IMR-90 (cell line): ENCODE results near the gene TOP3B. TPM values are rescaled to one million over a fixed set of nuclear protein-coding genes. Genes with fewer than 3 reads are reported as not detected.

Source experiments
- ATAC-seq: fragments of 200-7000 bp; cut with Tn5 transposase; 2 replicates; pipeline ENCODE4 v1.9.1; 2020; ENCODE audit warnings: low read depth, mild to moderate bottlenecking, moderate library complexity
- BruUV-seq: library from RNA; stranded (reverse); fragments of 400-500 nt; replicated peaks from 2 replicates; lab custom pipeline; 2021; lab: Mats Ljungman, UMichigan
- CTCF ChIA-PET: fragments of 300-600 bp; formaldehyde crosslinking; extraction: SDS; loops from one replicate; lab custom pipeline; 2021; ENCODE audit warnings: antibody characterized with exemption; lab: Yijun Ruan, JAX
- POLR2A ChIA-PET: fragments of 300-600 bp; sonication (Branson Sonifier 250); formaldehyde crosslinking; loops from one replicate; lab custom pipeline; 2022; ENCODE audit warnings: antibody characterized with exemption; ENCODE audit not compliant: unreplicated experiment; lab: Charles Lee
- DNase-seq: peaks from one replicate; pipeline ENCODE4 v3.0.0; 2013
- H2AFZ ChIP-seq: replicated peaks from 2 replicates; pipeline ENCODE3; 2013; ENCODE audit warnings: low read length, mild to moderate bottlenecking; ENCODE audit not compliant: poor library complexity
- H2AK5ac ChIP-seq: 2 replicates; pipeline ENCODE4 v1.6.1; 2013; ENCODE audit warnings: low read depth, low read length, inconsistent platforms
- H2AK9ac ChIP-seq: replicated peaks from 2 replicates; pipeline ENCODE3; 2013; ENCODE audit warnings: mild to moderate bottlenecking, low read depth, low read length, moderate library complexity; ENCODE audit not compliant: poor library complexity
- H2BK120ac ChIP-seq: 2 replicates; pipeline ENCODE4 v1.6.1; 2013; ENCODE audit warnings: low read depth, low read length, inconsistent platforms
- H2BK15ac ChIP-seq: 3 replicates; pipeline ENCODE4 v1.6.1; 2013; ENCODE audit warnings: low read depth, low read length, inconsistent platforms
- H2BK20ac ChIP-seq: 2 replicates; pipeline ENCODE4 v1.6.1; 2013; ENCODE audit warnings: low read depth, mild to moderate bottlenecking, inconsistent platforms, low read length, moderate library complexity
- H2BK5ac ChIP-seq: 2 replicates; pipeline ENCODE4 v1.6.1; 2013; ENCODE audit warnings: mild to moderate bottlenecking, low read depth, low read length, inconsistent platforms; ENCODE audit not compliant: poor library complexity, severe bottlenecking
- H3K14ac ChIP-seq: replicated peaks from 2 replicates; pipeline ENCODE4 v1.6.1; 2013; ENCODE audit warnings: low read depth, low read length, inconsistent platforms
- H3K18ac ChIP-seq: 2 replicates; pipeline ENCODE4 v1.6.1; 2013; ENCODE audit warnings: low read depth, low read length, control low read depth
- H3K23ac ChIP-seq: 2 replicates; pipeline ENCODE4 v1.6.1; 2013; ENCODE audit warnings: low read depth, low read length, inconsistent platforms
- H3K27ac ChIP-seq: 2 replicates; pipeline ENCODE4 v1.5.1; 2013; ENCODE audit warnings: mild to moderate bottlenecking, control low read depth, low read length; ENCODE audit not compliant: insufficient read depth
- H3K27me3 ChIP-seq: 2 replicates; pipeline ENCODE4 v1.6.1; 2013; ENCODE audit warnings: low read length; ENCODE audit not compliant: control insufficient read depth, insufficient read depth
- H3K36me3 ChIP-seq: 2 replicates; pipeline ENCODE4 v1.6.1; 2013; ENCODE audit warnings: low read length, mixed read lengths; ENCODE audit not compliant: control insufficient read depth, insufficient read depth
- H3K4ac ChIP-seq: 2 replicates; pipeline ENCODE4 v1.6.1; 2013; ENCODE audit warnings: low read depth, low read length, inconsistent platforms
- H3K4me1 ChIP-seq: 2 replicates; pipeline ENCODE4 v1.6.1; 2013; ENCODE audit warnings: low read length, mixed read lengths; ENCODE audit not compliant: control insufficient read depth, insufficient read depth
- H3K4me2 ChIP-seq: 2 replicates; pipeline ENCODE4 v1.6.1; 2013; ENCODE audit warnings: low read depth, mild to moderate bottlenecking, control low read depth, low read length, moderate library complexity
- H3K4me3 ChIP-seq: 2 replicates; pipeline ENCODE4 v1.5.1; 2013; ENCODE audit warnings: low read depth, mild to moderate bottlenecking, control low read depth, low read length, moderate library complexity; ENCODE audit not compliant: insufficient read depth
- H3K56ac ChIP-seq: 2 replicates; pipeline ENCODE4 v1.6.1; 2013; ENCODE audit warnings: low read length, inconsistent platforms; ENCODE audit not compliant: insufficient read depth; ENCODE audit errors: extremely low read depth
- H3K79me1 ChIP-seq, 2 experiments: 2 replicates each; pipeline ENCODE4 v1.6.1; 2013; ENCODE audit warnings: low read length in 2 of 2, inconsistent platforms in 1 of 2, low read depth in 1 of 2
- H3K9ac ChIP-seq: 2 replicates; pipeline ENCODE4 v1.6.1; 2013; ENCODE audit warnings: low read depth, low read length, control low read depth
- H3K9me1 ChIP-seq: 2 replicates; pipeline ENCODE4 v1.6.1; 2013; ENCODE audit warnings: low read length, inconsistent platforms; ENCODE audit not compliant: insufficient read depth
- H3K9me3 ChIP-seq: 2 replicates; pipeline ENCODE4 v1.6.1; 2013; ENCODE audit warnings: low read length; ENCODE audit not compliant: control insufficient read depth, insufficient read depth
- H4K20me1 ChIP-seq: 2 replicates; pipeline ENCODE4 v1.6.1; 2013; ENCODE audit warnings: low read length, inconsistent platforms; ENCODE audit not compliant: insufficient read depth
- H4K5ac ChIP-seq: 2 replicates; pipeline ENCODE4 v1.6.1; 2013; ENCODE audit warnings: mild to moderate bottlenecking, low read depth, low read length, control low read depth
- H4K8ac ChIP-seq, 2 experiments: 2 replicates each; pipeline ENCODE4 v1.6.1; 2013; ENCODE audit warnings: low read depth in 2 of 2, low read length in 2 of 2, control low read depth in 1 of 2, inconsistent platforms in 1 of 2
- H4K91ac ChIP-seq: 2 replicates; pipeline ENCODE4 v1.6.1; 2013; ENCODE audit warnings: low read depth, low read length, inconsistent platforms; ENCODE audit not compliant: insufficient read depth
- CEBPB ChIP-seq: IDR thresholded peaks from 2 replicates; pipeline ENCODE4 v1.6.1; 2012; ENCODE audit warnings: low read depth, low read length, improper control_type of control experiment
- WGBS, 2 experiments: methylation state at CpG; one replicate each; pipeline versions ENCODE4 v1.1.5 to v1.1.7; 2013; ENCODE audit warnings: missing lambda C conversion rate in 2 of 2; ENCODE audit not compliant: insufficient read length in 1 of 2; ENCODE audit errors: extremely low coverage in 2 of 2; 5-methylcytosine and 5-hydroxymethylcytosine counted together
- dilution Hi-C: fragments of 300-500 bp; cut with HindIII; formaldehyde crosslinking; loops from one replicate; pipeline ENCODE4 v1.14.3; 2018; ENCODE audit warnings: low sequenced_read_pairs; ENCODE audit not compliant: unreplicated experiment
- in situ Hi-C: fragments of 300-500 bp; cut with MboI; formaldehyde crosslinking; loops from 3 replicates; pipeline ENCODE4 v1.14.3; 2019; ENCODE audit warnings: low sequenced_read_pairs, inconsistent platforms, mixed read lengths
- intact Hi-C: fragments of 100-400 bp; cut with micrococcal nuclease; formaldehyde crosslinking; loops from 2 replicates; pipeline ENCODE4 v1.10.0; 2022
- polyA plus RNA-seq, 3 experiments: library from polyadenylated mRNA; depleted of rRNA; stranded (reverse); fragments of >200 nt; gene quantifications; 2 replicates each; pipeline ENCODE4 v1.2.3, GENCODE V29; 2012; ENCODE audit warnings: low replicate concordance in 1 of 3
- total RNA-seq: library from RNA; depleted of rRNA; stranded (reverse); fragments of >200 nt; gene quantifications from 2 replicates; pipeline ENCODE4 v1.2.3, GENCODE V29; 2012

Gene TOP3B
- total and polyA plus RNA-seq, 2 of the 4 experiments (the other 2 are of a cell fraction) = 23.0 to 23.5 TPM

- WGBS, 2 experiments = no CpG with 5 or more reads among the region's 2 CpGs
These were observed 27.8 kb upstream of the TOP3B start for GRCh38 chr22:22010358-22010757.

More at GRCh38 chr22:22010358-22010757, 27.8 kb upstream of the TOP3B start:
- Histone ChIP-seq H4K20me1 (no peaks in the 10 kb centered on the region), H2BK20ac (no peak overlapping the region), H2AK9ac (no peak overlapping the region), H2BK120ac (no peak overlapping the region), H3K4ac (no peak overlapping the region), H3K27me3 (peaks cover 14% of the 10 kb centered on the region), H3K9me3 (no peaks in the 10 kb centered on the region), H3K79me1 (no peaks in the 10 kb centered on the region), H2BK5ac (no peak overlapping the region), H3K27ac (no peak overlapping the region), H3K9me1 (no peaks in the 10 kb centered on the region), H3K4me1 (no peaks in the 10 kb centered on the region), H3K36me3 (no peaks in the 10 kb centered on the region), H3K4me2 (no peak overlapping the region), H3K23ac (no peak overlapping the region), H3K56ac (no peak overlapping the region), H3K9ac (no peak overlapping the region), H2BK15ac (no peak overlapping the region), H4K91ac (no peak overlapping the region), H4K8ac (no peak overlapping the region), H3K14ac (no peak overlapping the region), H2AFZ (no peak overlapping the region), H4K5ac (no peak overlapping the region), H3K18ac (no peak overlapping the region), H2AK5ac (no peak overlapping the region), H3K4me3 (no peak overlapping the region)
- in situ Hi-C loops (no loop called here), intact Hi-C loops (no loop called here), dilution Hi-C loops (no loop called here)
- ATAC-seq = no peak
- TF ChIP-seq CEBPB = no peak
- DNase-seq = no peak
- no TSS peak for BruUV-seq
- CTCF ChIA-PET = no interaction called here
- POLR2A ChIA-PET = no interaction called here
